Spleen (tissue), 11 donors: Measurements from ENCODE around the gene FMOD. TPM values are rescaled to one million over a fixed set of nuclear protein-coding genes. Genes with fewer than 3 reads are reported as not detected.
A peak's percentile ranks its signal among the peaks of the same experiment; 100 is the strongest.

Experiments
- DNase-seq: peaks from one replicate; pipeline ENCODE4 v3.0.0-alpha.2; 2020
- H3K27ac ChIP-seq, 8 donors: fragments of 200-600 bp; sonication (generic) in 7 of 8; 1 replicate in 4 of 8; 2 replicates in 4 of 8; pipeline versions ENCODE4 v1.5.0 to v1.8.0; 2016 to 2021; ENCODE audit warnings: inconsistent platforms in 4 of 8, mild to moderate bottlenecking in 4 of 8, moderate library complexity in 1 of 8
- H3K27me3 ChIP-seq, 7 donors: fragments of 200-600 bp; sonication (generic) in 6 of 7; replicated peaks in 1 of 7; 1 replicate in 4 of 7; 2 replicates in 3 of 7; pipeline versions ENCODE4 v1.5.0 to v1.8.0; 2016 to 2021; ENCODE audit warnings: inconsistent platforms in 3 of 7, mild to moderate bottlenecking in 1 of 7
- H3K36me3 ChIP-seq, 6 donors: fragments of 200-600 bp; sonication (generic) in 5 of 6; 1 replicate in 4 of 6; 2 replicates in 2 of 6; pipeline versions ENCODE4 v1.5.0 to v1.8.0; 2016 to 2021; ENCODE audit warnings: inconsistent platforms in 2 of 6
- H3K4me1 ChIP-seq, 6 donors: fragments of 200-600 bp; sonication (generic) in 5 of 6; 1 replicate in 3 of 6; 2 replicates in 3 of 6; pipeline versions ENCODE4 v1.5.0 to v1.8.0; 2016 to 2021; ENCODE audit warnings: inconsistent platforms in 3 of 6
- H3K4me3 ChIP-seq, 8 donors: fragments of 200-600 bp; sonication (generic) in 7 of 8; 1 replicate in 4 of 8; 2 replicates in 4 of 8; pipeline versions ENCODE4 v1.5.0 to v1.8.0; 2016 to 2021; ENCODE audit warnings: inconsistent platforms in 4 of 8, mild to moderate bottlenecking in 4 of 8, moderate library complexity in 2 of 8
- H3K9me3 ChIP-seq, 8 donors: fragments of 200-600 bp; sonication (generic) in 7 of 8; 1 replicate in 4 of 8; 2 replicates in 4 of 8; pipeline versions ENCODE4 v1.5.0 to v1.8.0; 2016 to 2021; ENCODE audit warnings: inconsistent platforms in 4 of 8
- POLR2A ChIP-seq, 3 donors: fragments of 450-650 bp; IDR thresholded peaks; one replicate each; pipeline ENCODE4 v1.5.1; 2017; ENCODE audit warnings: antibody characterized with exemption in 3 of 3, mild to moderate bottlenecking in 1 of 3
- POLR2AphosphoS5 ChIP-seq, 3 donors: sonication (generic); formaldehyde crosslinking; IDR thresholded peaks; one replicate each; pipeline ENCODE4 v1.5.1; 2017; ENCODE audit warnings: antibody characterized with exemption in 3 of 3
- whole genome bisulfite sequencing, 5 donors: extraction: QIAGEN DNeasy Blood & Tissue Kit in 3 of 5; methylation state at CpG; one replicate each; pipeline versions ENCODE4 v1.1.5 to v1.1.7; 2013 to 2018; 5-methylcytosine and 5-hydroxymethylcytosine counted together
- intact Hi-C: fragments of 100-400 bp; cut with DNase I; formaldehyde crosslinking; loops from one replicate; pipeline ENCODE4 v1.15.0; 2023; ENCODE audit warnings: low total_unique reads
- polyA plus RNA-seq, 3 donors: library from polyadenylated mRNA; stranded (reverse); fragments of 200-250 nt; gene quantifications; one replicate each; pipeline ENCODE4 v1.2.1, GENCODE V29; 2013
- total RNA-seq, 7 donors: library from RNA; depleted of rRNA in 3 of 7; stranded (reverse); fragments of >200 nt in 3 of 7; fragmentation: NEBNext Ultra II Directional in 4 of 7; extraction: Animal tissue kit (Norgen Biotek cat#: 25700) in 4 of 7; gene quantifications; one replicate each; pipeline versions ENCODE4 v1.1.0 to v1.2.1, GENCODE V29; 2016 to 2021
- TF ChIP-seq, protein P1 (sequence below), 11 experiments: fragments of 200-600 bp in 7 of 11; fragments of 450-650 bp in 4 of 11; sonication (generic) in 4 of 11; IDR thresholded peaks in 8 of 11; conservative IDR thresholded peaks in 3 of 11; 1 replicate in 7 of 11; 2 replicates in 4 of 11; pipeline versions ENCODE4 v1.4.0 to v1.8.0; 2016 to 2021; ENCODE audit warnings: antibody characterized with exemption in 11 of 11, inconsistent platforms in 4 of 11, mild to moderate bottlenecking in 1 of 11
- donor health status: healthy with polysubstance abuse.
- donor health status: DM: no; HTN: no; CAD: no; lungs with moderate emphysema.
- donor health status: DM: no; HTN: no; CAD: no.
- donor health status: Bipolar disorder and iron deficiency.
- donor health status: healthy.
- donor health status: DM: no; HTN: no; CAD: no.
- donor health status: DM: yes; HTN: yes; CAD: no.

The FMOD gene
- total and polyA plus RNA-seq, 10 donors = 4.5 to 30.0 (median 17.0) TPM

DNA sequence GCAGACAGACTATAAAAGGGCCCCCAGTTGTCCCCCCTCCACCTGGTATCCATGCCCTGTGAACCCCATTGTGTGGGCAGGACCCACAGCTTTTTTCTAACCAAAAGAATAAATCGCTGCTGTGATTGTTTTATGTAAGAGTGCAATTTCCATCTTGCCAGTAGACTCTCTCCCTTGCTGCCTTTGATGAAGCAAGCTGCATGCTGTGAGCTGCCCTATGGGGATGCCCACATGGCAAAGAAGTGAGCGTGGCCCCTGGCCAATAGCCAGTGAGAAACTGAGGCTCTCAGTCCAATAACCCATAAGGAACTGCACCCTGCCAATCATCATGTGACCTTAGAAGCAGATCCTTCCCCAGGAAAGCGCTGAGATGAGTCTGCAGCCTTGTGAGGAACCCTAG, 37.8 kb upstream of the FMOD start:
- Histone ChIP-seq H3K4me3 (no peak overlapping the region), H3K27me3 (peaks cover 0 to 13% (median 0%) of the 10 kb centered on the region in 7 donors), H3K4me1 (no peaks in the 10 kb centered on the region), H3K36me3 (no peaks in the 10 kb centered on the region), H3K27ac (no peak overlapping the region), H3K9me3 (peaks cover 0 to 4% (median 0%) of the 10 kb centered on the region in 8 donors)
- intact Hi-C loops = no loop called here
- 83 to 97% (median 88%) methylated on average over 3 of the region's 3 CpGs for WGBS, 5 donors
- no peak for DNase-seq
- TF ChIP-seq POLR2A (IDR thresholded peaks at IDR 0.05) = no peak
- TF ChIP-seq, protein P1, sequence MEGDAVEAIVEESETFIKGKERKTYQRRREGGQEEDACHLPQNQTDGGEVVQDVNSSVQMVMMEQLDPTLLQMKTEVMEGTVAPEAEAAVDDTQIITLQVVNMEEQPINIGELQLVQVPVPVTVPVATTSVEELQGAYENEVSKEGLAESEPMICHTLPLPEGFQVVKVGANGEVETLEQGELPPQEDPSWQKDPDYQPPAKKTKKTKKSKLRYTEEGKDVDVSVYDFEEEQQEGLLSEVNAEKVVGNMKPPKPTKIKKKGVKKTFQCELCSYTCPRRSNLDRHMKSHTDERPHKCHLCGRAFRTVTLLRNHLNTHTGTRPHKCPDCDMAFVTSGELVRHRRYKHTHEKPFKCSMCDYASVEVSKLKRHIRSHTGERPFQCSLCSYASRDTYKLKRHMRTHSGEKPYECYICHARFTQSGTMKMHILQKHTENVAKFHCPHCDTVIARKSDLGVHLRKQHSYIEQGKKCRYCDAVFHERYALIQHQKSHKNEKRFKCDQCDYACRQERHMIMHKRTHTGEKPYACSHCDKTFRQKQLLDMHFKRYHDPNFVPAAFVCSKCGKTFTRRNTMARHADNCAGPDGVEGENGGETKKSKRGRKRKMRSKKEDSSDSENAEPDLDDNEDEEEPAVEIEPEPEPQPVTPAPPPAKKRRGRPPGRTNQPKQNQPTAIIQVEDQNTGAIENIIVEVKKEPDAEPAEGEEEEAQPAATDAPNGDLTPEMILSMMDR (IDR thresholded peaks at IDR 0.05 in 8 of 11, conservative IDR thresholded peaks at IDR 0.05 in 3 of 11) = no peak
- TF ChIP-seq POLR2AphosphoS5 (IDR thresholded peaks at IDR 0.05) = no peak

DNA sequence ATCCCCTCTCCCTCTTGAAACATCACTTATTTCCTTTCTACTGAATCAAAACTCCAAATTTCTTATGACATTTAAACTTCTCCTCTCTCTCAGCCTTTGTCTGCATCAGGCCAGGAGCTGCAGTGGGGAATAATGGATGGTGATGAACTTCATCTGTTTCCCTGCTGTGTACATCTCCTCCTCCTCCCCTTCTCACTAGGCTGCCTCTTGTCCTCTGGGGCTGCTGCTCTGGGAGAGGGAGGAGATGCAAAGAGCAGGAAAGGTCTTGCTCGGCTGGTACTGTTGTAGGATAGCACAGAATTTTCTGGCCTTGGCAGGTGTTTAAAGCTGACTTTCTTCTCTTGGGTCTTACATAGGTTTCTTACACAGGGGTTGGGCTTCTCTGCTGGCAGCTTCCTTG, 31.1 kb upstream of the FMOD start:
- intact Hi-C loops = no loop called here
- Histone ChIP-seq H3K27ac (peak overlapping the region in 5 of 8 donors; percentile 41 to 78 (median 66)), H3K4me3 (no peak overlapping the region), H3K36me3 (no peaks in the 10 kb centered on the region), H3K4me1 (peaks cover 17 to 40% (median 30%) of the 10 kb centered on the region in 6 donors), H3K9me3 (no peaks in the 10 kb centered on the region), H3K27me3 (peaks cover 0 to 7% (median 0%) of the 10 kb centered on the region in 7 donors)
- TF ChIP-seq POLR2A (IDR thresholded peaks at IDR 0.05) = no peak
- TF ChIP-seq, protein P1 (IDR thresholded peaks at IDR 0.05 in 8 of 11, conservative IDR thresholded peaks at IDR 0.05 in 3 of 11) = no peak
- TF ChIP-seq POLR2AphosphoS5 (IDR thresholded peaks at IDR 0.05) = no peak
- WGBS, 5 donors = 50 to 92% (median 85%) methylated on average over 1 of the region's 1 CpG
- DNase-seq = no peak

DNA sequence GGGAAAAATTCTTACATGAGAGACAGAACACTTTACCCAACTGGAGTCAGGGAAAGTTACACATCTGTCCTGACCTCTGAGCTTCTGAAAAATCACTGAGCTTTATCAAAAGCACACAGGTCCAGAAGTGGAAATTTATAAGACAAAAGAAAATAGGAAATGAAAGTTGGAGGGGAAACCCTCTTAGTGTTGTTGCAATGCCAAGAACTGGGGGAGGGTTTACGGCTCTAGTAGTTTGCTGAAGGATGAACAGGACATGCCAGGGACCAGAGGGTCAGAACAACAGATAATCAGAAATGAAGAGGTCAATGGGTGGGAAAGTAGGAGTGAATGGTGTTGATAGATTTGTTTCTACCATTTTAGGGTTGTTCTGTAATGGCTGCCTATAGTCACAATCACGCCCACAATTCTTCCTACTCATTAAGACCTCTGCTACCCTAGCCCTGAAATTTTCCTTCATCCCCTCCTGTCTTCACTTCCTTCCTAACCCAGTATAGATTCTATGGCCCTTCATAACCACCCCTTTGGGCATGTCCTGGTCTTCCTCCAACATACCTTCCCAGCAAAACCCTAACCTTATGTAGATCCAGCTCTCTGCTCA, 30.3 kb upstream of the FMOD start:
- H3K4me3 ChIP-seq = peak overlapping the region in 1 of 8 donors; percentile 25
- intact Hi-C loops = no loop called here
- H3K27ac ChIP-seq = peak overlapping the region in 7 of 8 donors; percentile 4 to 78 (median 59)
- TF ChIP-seq, protein P1 (IDR thresholded peaks at IDR 0.05 in 8 of 11, conservative IDR thresholded peaks at IDR 0.05 in 3 of 11) = no peak
- peaks cover 0 to 7% (median 0%) of the 10 kb centered on the region in 7 donors for H3K27me3 ChIP-seq
- H3K9me3 ChIP-seq = no peaks in the 10 kb centered on the region
- peaks cover 17 to 40% (median 30%) of the 10 kb centered on the region in 6 donors for H3K4me1 ChIP-seq
- no peaks in the 10 kb centered on the region for H3K36me3 ChIP-seq
- 44 to 54% (median 48%) methylated on average over 2 of the region's 2 CpGs for WGBS, 5 donors
- DNase-seq = no peak

DNA sequence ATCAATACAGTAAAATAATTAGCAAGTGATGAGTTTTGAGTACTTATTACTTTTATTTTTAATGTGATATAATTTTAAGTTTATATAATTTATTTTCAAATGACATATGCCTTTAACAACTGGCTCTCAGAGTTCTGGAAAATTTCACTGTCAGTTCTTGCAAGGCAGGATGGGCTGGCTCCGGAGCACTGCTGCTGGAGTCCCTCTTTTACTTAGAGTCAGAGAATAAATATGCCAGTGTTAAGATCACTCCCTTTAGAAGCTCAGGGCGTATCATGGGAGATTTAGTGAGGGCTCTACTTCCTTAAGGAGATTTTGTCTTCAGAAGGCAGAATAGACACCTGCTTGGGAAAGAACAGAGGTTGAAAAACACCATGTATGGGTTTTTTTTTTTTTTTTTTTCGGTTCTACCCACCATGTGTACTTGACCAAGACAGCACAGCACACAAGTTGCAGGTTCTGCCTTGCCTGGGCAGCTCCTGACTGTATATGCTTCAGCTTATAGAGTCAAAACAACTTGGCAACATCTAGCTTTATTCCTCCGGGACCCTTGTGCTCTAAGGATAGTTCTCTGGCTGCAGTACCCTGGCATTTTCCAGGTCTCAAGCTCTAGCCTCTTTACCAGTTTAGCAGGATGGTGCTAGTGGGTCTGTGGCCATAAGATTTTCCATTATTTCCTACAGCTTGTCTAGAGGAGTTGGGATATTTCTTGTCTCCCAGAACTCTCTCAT, 29.7 kb upstream of the FMOD start:
- Histone ChIP-seq H3K27ac (peak overlapping the region in 7 of 8 donors; percentile 4 to 78 (median 59)), H3K27me3 (peaks cover 0 to 7% (median 0%) of the 10 kb centered on the region in 7 donors), H3K9me3 (no peaks in the 10 kb centered on the region), H3K4me3 (peak overlapping the region in 1 of 8 donors; percentile 25), H3K4me1 (peaks cover 17 to 40% (median 30%) of the 10 kb centered on the region in 6 donors), H3K36me3 (no peaks in the 10 kb centered on the region)
- intact Hi-C loops = no loop called here
- DNase-seq = no peak
- TF ChIP-seq, protein P1 (IDR thresholded peaks at IDR 0.05 in 8 of 11, conservative IDR thresholded peaks at IDR 0.05 in 3 of 11) = no peak
- no peak for TF ChIP-seq POLR2A (IDR thresholded peaks at IDR 0.05)
- TF ChIP-seq POLR2AphosphoS5 (IDR thresholded peaks at IDR 0.05) = no peak
- 57 to 76% (median 65%) methylated on average over 4 of the region's 4 CpGs for WGBS, 5 donors
